Effector memory CD4-positive, alpha-beta T cell (primary cell): Measurements from ENCODE around the gene INSL3.

Experiments
- DNase-seq, 3 donors: peaks; one replicate each; pipeline ENCODE4 v3.0.0-alpha.2; 2020
- H3K27ac ChIP-seq: 2 replicates; pipeline ENCODE4 v1.7.0; 2013; ENCODE audit warnings: mild to moderate bottlenecking, low read length, moderate library complexity; ENCODE audit not compliant: insufficient read depth, poor library complexity, severe bottlenecking
- H3K27me3 ChIP-seq: replicated peaks from 2 replicates; pipeline ENCODE4 v1.7.0; 2013; ENCODE audit warnings: mild to moderate bottlenecking, low read length; ENCODE audit not compliant: insufficient read depth, control insufficient read depth, poor library complexity, severe bottlenecking
- H3K36me3 ChIP-seq: 2 replicates; pipeline ENCODE4 v1.7.0; 2013; ENCODE audit warnings: mild to moderate bottlenecking, low read length, moderate library complexity; ENCODE audit not compliant: control insufficient read depth, insufficient read depth
- H3K4me1 ChIP-seq: 2 replicates; pipeline ENCODE4 v1.7.0; 2013; ENCODE audit warnings: low read length, mild to moderate bottlenecking; ENCODE audit not compliant: control insufficient read depth, insufficient read depth, poor library complexity, severe bottlenecking
- H3K4me3 ChIP-seq: 2 replicates; pipeline ENCODE4 v1.7.0; 2013; ENCODE audit warnings: low read length, low read depth, mild to moderate bottlenecking; ENCODE audit not compliant: insufficient read depth, poor library complexity, severe bottlenecking
- H3K9me3 ChIP-seq: 2 replicates; pipeline ENCODE4 v1.7.0; 2013; ENCODE audit warnings: mild to moderate bottlenecking, low read length, moderate library complexity; ENCODE audit not compliant: control insufficient read depth

INSL3 gene

DNA sequence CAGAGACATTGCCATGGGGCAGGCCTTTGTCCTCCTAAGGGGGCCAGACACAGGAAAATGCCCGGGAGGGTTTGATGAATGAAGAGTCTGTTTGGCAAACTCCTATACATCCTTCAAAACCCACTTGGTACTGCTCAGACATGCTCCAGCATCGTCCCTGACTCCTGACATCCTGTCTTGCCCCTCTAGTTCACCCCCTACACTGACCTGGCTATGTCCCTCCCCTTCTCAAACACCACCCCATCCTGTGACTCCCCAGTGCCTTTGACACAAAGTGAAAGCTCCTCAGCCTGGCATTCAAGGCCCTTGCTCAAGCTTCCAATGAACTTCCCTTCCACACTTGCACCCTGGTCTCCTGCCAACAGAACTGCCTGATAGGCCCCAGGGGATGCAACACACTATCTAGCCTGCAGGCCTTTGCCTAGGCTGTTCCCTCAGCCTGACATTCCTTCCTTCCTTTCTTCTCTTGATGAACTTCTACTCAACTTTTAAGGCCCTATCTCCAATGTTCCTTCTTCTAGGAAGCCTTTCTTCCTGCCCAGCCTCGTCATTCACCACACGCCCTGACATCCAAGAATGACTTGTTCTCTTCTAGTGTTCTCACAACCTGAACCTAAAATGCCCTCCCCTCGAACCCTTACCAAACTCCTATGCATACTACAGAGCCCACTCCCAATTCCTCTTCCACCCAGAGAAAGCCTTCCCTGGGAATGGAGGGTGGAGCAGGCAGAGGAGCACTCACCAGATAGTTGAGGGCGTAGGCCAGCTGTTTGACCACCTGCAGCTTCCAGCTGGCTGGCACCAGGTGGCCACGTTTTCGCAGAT lies 14.1 kb upstream of the INSL3 start:
- Histone ChIP-seq H3K9me3 (no peaks in the 10 kb centered on the region), H3K4me3 (no peak overlapping the region), H3K27me3 (no peaks in the 10 kb centered on the region), H3K36me3 (peaks cover 90% of the 10 kb centered on the region), H3K27ac (no peak overlapping the region), H3K4me1 (no peaks in the 10 kb centered on the region)
- DNase-seq: no peak

DNA sequence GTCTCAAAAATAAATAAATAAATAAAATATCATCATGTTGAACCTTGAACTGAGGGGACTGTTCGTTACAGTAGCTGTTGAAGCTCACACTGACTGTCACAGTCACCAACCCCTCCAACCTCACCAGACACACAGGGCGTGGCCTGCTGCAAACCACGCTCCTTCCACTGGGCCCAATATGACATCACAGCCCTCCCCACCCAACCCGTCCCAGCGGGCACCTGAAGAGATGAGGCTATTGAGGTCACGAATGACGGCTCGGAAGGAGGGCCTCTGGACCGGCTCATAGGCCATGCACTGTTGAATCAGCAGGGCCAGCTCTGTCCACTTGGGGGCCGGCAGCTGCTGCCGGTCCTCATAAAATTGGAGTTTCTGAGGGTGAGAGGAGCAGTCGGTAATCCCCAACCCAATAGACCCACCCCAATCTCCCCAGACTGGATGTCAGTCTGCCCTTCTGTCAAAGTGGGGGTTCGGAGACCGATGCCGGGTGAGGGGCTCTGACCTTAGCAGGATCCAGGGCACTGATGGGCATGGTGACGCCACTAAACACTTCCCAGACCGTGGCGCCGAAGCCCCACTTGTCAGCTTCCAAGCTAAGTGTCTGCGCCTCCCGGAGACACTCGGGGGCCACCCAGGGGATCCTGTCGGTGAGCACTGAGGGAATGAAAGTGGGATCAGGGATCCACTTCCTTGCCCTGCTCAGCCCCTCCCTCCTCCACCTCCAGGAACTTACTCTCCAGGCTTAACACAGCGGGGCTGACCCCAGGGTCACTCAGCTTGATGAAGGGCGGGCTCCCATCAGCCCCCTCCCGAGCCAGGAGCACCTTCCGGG lies 13.2 kb upstream of the INSL3 start:
- Histone ChIP-seq H3K4me1 (no peaks in the 10 kb centered on the region), H3K4me3 (no peak overlapping the region)

DNA sequence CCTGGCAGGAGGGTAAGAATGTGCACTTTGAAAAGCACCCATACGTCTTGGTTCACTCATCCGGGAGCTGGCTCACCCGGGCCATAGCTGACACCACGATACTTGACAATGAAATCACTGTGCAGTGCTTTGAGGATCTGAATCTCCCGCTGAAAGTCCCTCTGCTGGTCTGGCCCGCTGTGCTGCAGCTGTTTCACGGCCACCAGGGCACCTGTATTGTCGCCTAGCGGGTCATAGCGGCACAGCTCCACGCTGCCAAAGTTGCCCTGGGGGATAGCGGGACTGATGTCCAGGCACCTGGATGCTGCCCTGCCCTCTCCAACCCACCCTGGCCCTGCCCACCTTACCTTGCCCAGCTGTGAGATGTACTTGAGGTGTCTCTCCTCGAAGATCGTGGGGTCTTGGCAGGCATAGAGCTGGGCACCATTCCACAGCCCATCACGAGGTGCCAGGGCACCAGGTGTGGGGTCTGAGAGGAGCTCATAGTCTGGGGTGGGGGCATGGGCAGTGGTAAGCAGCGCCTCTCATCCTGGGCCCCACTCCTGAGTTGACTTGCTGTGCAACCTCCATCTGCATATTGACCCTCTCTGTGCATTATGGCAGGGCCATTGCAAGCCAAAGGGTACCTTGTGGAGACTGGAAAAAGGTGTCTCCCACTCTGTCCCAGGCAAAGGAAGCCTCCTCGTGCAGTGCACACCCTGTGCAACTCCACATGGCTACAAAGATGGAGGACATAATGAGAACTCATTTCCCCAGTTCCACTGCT lies 11.3 kb upstream of the INSL3 start:
- Histone ChIP-seq H3K4me1 (no peaks in the 10 kb centered on the region), H3K36me3 (peaks cover 81% of the 10 kb centered on the region), H3K4me3 (no peak overlapping the region), H3K9me3 (no peaks in the 10 kb centered on the region), H3K27ac (no peak overlapping the region), H3K27me3 (no peaks in the 10 kb centered on the region)
- DNase-seq: no peak

More for the DNA sequence above, 13.2 kb upstream of the INSL3 start:
- Histone ChIP-seq H3K36me3 (peaks cover 89% of the 10 kb centered on the region), H3K9me3 (no peaks in the 10 kb centered on the region), H3K27me3 (no peaks in the 10 kb centered on the region), H3K27ac (no peak overlapping the region)
- DNase-seq: no peak

DNA sequence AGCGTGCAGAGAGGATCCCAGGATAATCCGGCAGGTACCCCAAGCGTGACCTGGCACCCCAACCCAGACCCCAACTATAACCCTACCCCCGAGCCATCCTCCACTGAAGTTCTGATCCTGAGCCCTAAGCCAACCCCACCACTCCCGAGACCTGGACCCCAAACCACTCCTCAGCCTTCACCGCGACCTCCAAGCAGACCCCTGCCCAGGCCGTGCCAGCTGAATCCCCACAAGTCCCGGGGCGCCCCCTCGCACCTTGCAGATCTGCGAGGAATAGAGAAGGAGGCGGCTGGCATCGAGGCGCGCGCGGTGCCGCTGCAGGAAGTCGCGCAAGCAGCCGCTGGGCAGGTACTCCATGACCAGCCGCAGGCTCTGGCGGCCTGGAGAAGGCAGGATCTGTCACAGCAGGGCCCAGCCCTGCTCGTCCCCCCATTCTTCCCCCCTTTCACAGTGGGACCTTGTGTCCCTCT lies 10.1 kb upstream of the INSL3 start:
- Histone ChIP-seq H3K27me3 (no peaks in the 10 kb centered on the region), H3K27ac (no peak overlapping the region), H3K36me3 (peaks cover 75% of the 10 kb centered on the region), H3K4me1 (no peaks in the 10 kb centered on the region), H3K4me3 (no peak overlapping the region), H3K9me3 (no peaks in the 10 kb centered on the region)
- DNase-seq: no peak

DNA sequence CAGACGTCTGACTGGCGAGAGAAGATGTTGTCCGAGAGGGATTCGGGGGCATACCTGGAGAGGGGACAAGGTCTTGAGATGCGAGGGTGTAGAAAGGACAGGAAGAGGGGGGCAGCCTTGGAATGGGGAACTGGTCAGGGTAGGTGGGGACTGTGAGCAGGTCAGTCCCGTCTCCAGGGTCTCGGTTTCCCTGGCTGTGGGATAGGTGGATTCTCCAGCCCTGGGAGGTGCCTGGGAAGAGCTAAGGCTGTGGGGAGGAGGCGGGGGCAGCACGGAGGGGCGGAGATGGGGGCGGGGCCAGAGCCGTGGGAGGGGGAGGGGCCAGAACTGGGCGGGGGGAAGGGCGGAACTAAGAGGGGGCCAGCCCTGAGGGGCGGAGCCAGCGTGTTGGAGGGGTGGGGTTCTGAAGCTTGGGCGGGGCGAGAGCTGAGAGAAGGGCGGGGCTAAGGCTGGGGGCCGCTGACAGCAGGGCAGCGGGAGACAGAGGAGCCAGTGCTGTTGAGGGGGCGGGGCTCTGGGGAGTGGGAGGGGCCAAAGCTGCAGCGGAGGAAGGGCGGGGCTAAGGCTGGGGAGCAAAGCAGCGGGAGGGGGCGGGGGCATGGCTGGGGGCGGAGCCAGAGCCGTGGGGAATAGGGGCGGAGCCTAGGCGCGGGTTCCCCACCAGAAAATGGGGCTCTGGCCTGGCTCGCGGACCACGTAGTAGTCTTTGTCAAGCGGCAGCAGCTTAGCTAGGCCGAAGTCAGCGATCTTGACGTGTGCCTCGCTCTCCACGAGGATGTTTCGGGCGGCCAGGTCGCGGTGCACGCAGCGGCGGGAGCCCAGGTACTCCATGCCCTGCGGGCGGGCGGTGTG lies 9.5 kb upstream of the INSL3 start:
- DNase-seq: peak; percentile 9 to 42 (median 24)
- no peaks in the 10 kb centered on the region for H3K27me3 ChIP-seq
- no peak overlapping the region for H3K27ac ChIP-seq
- H3K4me1 ChIP-seq: no peaks in the 10 kb centered on the region
- H3K36me3 ChIP-seq: peaks cover 71% of the 10 kb centered on the region
- no peak overlapping the region for H3K4me3 ChIP-seq
- no peaks in the 10 kb centered on the region for H3K9me3 ChIP-seq

DNA sequence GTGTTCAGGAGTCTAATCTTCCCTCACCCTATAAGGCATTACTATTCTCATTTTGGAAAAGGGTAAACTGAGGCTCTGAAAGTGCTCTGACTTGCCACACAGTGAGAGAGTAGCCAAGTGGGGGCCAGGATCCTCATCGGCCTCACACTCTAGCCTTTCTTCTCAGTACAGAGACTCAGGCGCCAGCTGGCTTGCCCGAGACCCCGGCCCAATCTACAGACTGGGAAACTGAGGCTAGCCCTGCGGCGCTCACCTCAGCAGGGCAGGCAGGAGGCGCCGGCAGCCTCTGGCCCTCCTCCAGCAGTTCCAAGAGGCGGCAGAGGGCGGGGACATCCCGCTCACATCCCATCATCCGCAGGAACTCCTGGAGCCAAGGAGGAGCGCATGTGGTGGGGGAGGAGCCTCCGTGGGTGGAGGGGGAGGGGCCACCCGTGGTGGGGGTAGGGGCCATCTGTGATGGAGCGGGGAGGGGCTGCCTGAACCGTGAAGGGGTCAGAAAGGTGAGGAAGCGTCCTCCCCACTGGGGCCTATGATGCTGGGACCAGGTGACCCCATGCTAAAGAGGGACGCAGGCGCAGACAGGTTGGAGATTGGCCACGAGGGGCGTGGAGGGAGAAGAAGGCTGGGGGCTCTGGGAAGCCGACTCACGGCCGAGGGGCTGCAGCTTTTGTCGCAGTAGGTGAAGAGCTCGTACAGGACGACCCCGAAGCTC lies 8.7 kb upstream of the INSL3 start:
- no peaks in the 10 kb centered on the region for H3K27me3 ChIP-seq
- no peak overlapping the region for H3K27ac ChIP-seq
- H3K4me1 ChIP-seq: no peaks in the 10 kb centered on the region
- H3K36me3 ChIP-seq: peaks cover 63% of the 10 kb centered on the region
- DNase-seq: no peak
- no peak overlapping the region for H3K4me3 ChIP-seq
- no peaks in the 10 kb centered on the region for H3K9me3 ChIP-seq

DNA sequence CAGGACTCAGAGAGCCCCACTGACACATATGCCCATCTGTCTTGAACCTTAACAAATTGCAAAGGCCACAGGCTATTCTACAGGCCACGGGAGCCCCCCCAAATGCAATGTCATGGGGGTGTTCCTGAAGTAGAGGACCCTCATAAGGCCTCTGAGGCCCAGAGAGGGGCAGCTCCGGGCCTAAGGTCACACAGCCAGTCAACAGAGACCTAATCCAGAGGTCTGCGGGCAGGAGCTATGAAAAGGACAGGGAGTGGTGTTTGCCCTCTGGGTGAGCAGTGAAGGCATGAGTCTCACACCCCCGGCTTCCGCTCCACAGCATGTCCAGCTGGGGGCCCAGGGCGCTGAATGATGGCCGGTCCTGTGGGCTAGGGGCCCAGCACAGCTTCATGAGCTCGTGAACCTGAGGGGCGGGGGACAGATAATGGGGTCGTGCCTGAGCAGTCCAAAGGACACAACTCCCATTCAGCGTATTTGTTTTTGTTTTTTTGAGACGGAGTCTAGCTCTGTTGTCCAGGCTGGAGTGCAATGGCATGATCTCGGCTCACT lies 5.3 kb upstream of the INSL3 start:
- Histone ChIP-seq H3K4me3 (no peak overlapping the region), H3K4me1 (no peaks in the 10 kb centered on the region), H3K27me3 (no peaks in the 10 kb centered on the region), H3K27ac (no peak overlapping the region), H3K9me3 (no peaks in the 10 kb centered on the region), H3K36me3 (peaks cover 38% of the 10 kb centered on the region)
- no peak for DNase-seq

DNA sequence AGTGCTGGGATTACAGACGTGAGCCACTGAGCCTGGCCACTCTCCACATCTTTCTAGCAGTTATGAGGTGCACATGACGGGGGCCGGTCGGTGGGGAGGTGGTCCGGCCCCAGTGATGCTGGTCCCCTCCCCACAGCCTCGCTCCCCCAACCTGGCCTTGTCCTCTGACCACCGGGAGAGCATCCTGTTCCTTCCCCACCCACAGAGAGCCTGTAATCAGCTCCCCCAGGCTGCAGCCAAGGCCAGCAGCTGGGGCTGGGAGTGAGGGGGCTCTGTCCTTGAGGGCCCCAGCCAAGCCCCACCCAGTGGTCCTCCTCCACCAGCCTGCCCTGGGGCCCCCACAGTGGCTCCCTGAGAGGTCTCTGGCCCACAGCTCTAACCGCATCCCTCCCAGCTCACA lies 3.0 kb upstream of the INSL3 start:
- H3K36me3 ChIP-seq: peaks cover 19% of the 10 kb centered on the region

More for the DNA sequence above, 3.0 kb upstream of the INSL3 start:
- Histone ChIP-seq H3K27ac (no peak overlapping the region), H3K27me3 (no peaks in the 10 kb centered on the region), H3K4me1 (no peaks in the 10 kb centered on the region), H3K9me3 (no peaks in the 10 kb centered on the region), H3K4me3 (no peak overlapping the region)
- DNase-seq: no peak
